PC-9 (cell line): ENCODE measurements around the gene DNAH14.

Experiments
- CTCF ChIP-seq: fragments of 200-600 bp; sonication (generic); conservative IDR thresholded peaks from 2 replicates; pipeline ENCODE4 v1.6.1; 2017; ENCODE audit warnings: mixed run types, antibody characterized with exemption, mild to moderate bottlenecking, moderate library complexity
- EZH2 ChIP-seq: fragments of 200-600 bp; sonication (generic); IDR thresholded peaks from 2 replicates; pipeline ENCODE4 v1.8.0; 2017; ENCODE audit warnings: antibody characterized with exemption, low read depth

- TF ChIP-seq CTCF (no peak), EZH2 (no peak)
These were observed 294.8 kb downstream of the DNAH14 start for GRCh38 chr1:225224287-225224686.
